GM12801 (cell line): ENCODE results near the gene APOLD1.

ENCODE experiments used
- TF ChIP-seq, protein P1 (sequence below): IDR thresholded peaks from one replicate; pipeline ENCODE4 v1.5.1; 2011; ENCODE audit warnings: control low read depth; ENCODE audit not compliant: insufficient read length; ENCODE audit errors: extremely low read depth

The APOLD1 gene

GRCh38 chr12:12839873-12840579 is 54.6 kb downstream of the APOLD1 start:
- TF ChIP-seq, protein P1, sequence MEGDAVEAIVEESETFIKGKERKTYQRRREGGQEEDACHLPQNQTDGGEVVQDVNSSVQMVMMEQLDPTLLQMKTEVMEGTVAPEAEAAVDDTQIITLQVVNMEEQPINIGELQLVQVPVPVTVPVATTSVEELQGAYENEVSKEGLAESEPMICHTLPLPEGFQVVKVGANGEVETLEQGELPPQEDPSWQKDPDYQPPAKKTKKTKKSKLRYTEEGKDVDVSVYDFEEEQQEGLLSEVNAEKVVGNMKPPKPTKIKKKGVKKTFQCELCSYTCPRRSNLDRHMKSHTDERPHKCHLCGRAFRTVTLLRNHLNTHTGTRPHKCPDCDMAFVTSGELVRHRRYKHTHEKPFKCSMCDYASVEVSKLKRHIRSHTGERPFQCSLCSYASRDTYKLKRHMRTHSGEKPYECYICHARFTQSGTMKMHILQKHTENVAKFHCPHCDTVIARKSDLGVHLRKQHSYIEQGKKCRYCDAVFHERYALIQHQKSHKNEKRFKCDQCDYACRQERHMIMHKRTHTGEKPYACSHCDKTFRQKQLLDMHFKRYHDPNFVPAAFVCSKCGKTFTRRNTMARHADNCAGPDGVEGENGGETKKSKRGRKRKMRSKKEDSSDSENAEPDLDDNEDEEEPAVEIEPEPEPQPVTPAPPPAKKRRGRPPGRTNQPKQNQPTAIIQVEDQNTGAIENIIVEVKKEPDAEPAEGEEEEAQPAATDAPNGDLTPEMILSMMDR, result no peak

DNA sequence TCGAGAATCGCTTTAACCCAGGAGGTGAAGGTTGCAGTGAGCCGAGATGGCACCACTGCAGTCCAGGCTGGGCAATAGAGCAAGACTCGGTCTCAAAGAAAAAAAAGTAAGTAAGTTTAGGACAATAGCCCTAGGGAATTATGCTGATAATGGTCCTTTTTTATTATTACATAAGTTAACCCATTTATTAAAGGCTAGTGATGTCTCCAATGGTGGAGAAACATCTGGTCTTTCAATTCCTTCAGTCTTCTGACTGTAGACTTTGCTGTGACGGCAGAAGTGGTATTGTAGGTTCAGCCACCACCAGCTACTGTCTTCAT is 55.1 kb downstream of the APOLD1 start:
- TF ChIP-seq, protein P1, result no peak
